Measurements from ENCODE around the gene DLX3.

Gene DLX3

DNA sequence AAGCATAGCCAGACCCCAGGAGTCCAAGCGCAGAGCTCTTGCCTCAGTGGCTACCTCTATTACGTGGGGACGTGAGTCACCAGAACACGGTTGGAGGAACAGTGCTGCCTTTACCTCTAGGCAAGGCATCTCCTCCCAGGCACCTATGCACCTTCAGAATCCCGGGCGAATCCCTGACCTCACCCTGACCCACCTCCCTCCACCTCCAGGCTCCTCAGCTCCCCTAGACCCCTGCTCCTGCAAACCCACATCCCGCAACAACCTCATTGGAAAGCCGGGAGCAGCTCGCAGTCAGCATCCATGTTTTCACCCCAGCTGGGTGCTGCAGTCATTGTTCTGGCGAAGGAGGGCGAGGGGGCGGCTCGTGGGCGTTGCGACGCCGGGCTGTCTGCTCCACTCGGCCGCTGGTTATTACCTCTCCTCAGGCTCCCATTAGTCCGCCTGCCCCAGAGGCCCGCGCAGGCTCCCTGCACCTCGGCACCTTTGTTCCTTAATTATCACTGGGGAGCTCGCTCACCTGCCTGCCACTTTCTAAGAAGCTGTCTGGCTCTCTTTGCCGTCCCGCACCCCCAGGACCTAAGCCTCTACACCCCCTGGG is 50.7 kb downstream of the DLX3 start:
- no peak overlapping the region for H3K4me3 ChIP-seq (ENCODE audit: severe bottlenecking)
- H3K36me3 ChIP-seq (ENCODE audit: low read depth), result no peaks in the 10 kb centered on the region
- H3K4me1 ChIP-seq (ENCODE audit: insufficient read depth, poor library complexity, severe bottlenecking), result no peaks in the 10 kb centered on the region
- DNase-seq (ENCODE audit: low spot score) (no peak), ATAC-seq (ENCODE audit: low read depth) (no peak)
- no peak overlapping the region for H3K27ac ChIP-seq (ENCODE audit: poor library complexity, severe bottlenecking)
- TF ChIP-seq, protein P1, sequence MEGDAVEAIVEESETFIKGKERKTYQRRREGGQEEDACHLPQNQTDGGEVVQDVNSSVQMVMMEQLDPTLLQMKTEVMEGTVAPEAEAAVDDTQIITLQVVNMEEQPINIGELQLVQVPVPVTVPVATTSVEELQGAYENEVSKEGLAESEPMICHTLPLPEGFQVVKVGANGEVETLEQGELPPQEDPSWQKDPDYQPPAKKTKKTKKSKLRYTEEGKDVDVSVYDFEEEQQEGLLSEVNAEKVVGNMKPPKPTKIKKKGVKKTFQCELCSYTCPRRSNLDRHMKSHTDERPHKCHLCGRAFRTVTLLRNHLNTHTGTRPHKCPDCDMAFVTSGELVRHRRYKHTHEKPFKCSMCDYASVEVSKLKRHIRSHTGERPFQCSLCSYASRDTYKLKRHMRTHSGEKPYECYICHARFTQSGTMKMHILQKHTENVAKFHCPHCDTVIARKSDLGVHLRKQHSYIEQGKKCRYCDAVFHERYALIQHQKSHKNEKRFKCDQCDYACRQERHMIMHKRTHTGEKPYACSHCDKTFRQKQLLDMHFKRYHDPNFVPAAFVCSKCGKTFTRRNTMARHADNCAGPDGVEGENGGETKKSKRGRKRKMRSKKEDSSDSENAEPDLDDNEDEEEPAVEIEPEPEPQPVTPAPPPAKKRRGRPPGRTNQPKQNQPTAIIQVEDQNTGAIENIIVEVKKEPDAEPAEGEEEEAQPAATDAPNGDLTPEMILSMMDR (IDR thresholded peaks at IDR 0.05; ENCODE audit: poor library complexity, severe bottlenecking), result no peak
- peaks cover 3% of the 10 kb centered on the region for H3K27me3 ChIP-seq (ENCODE audit: insufficient read depth, poor library complexity, severe bottlenecking)
- H3K9me3 ChIP-seq (ENCODE audit: severe bottlenecking), result no peaks in the 10 kb centered on the region

GRCh38 chr17:49942947-49943346 is 52.1 kb downstream of the DLX3 start:
- no peaks in the 10 kb centered on the region for H3K36me3 ChIP-seq (ENCODE audit: low read depth)
- H3K27me3 ChIP-seq (ENCODE audit: insufficient read depth, poor library complexity, severe bottlenecking), result peaks cover 3% of the 10 kb centered on the region
- no peak overlapping the region for H3K4me3 ChIP-seq (ENCODE audit: severe bottlenecking)
- H3K27ac ChIP-seq (ENCODE audit: poor library complexity, severe bottlenecking), result no peak overlapping the region
- no peak for DNase-seq (ENCODE audit: low spot score)
- no peaks in the 10 kb centered on the region for H3K4me1 ChIP-seq (ENCODE audit: insufficient read depth, poor library complexity, severe bottlenecking)
- TF ChIP-seq, protein P1 (IDR thresholded peaks at IDR 0.05; ENCODE audit: poor library complexity, severe bottlenecking), result no peak
- no peaks in the 10 kb centered on the region for H3K9me3 ChIP-seq (ENCODE audit: severe bottlenecking)
- ATAC-seq (ENCODE audit: low read depth), result no peak

DNA sequence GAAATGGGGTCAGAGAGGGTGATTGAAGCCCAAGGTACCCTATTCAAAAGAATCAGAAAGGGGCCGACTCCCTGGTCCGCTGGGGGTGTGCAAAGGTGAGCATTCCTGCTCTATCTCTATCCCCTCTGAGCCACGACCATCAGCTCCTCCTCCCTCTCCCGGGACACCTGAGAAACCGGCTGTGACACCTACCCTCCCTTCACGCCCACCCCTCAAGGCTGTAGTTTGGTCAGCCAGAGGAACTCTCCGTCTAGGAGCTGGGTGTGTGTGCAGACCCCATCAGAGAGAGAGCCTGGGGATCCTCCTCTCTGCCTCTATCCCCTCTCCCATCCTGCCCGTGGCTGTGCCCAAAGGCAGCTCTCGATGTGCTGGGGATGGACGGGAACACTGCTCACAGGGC is 53.6 kb downstream of the DLX3 start:
- no peaks in the 10 kb centered on the region for H3K4me1 ChIP-seq (ENCODE audit: insufficient read depth, poor library complexity, severe bottlenecking)
- no peak for ATAC-seq (ENCODE audit: low read depth)
- TF ChIP-seq, protein P1 (IDR thresholded peaks at IDR 0.05; ENCODE audit: poor library complexity, severe bottlenecking), result no peak
- no peak overlapping the region for H3K27ac ChIP-seq (ENCODE audit: poor library complexity, severe bottlenecking)
- H3K9me3 ChIP-seq (ENCODE audit: severe bottlenecking), result no peaks in the 10 kb centered on the region
- peaks cover 3% of the 10 kb centered on the region for H3K27me3 ChIP-seq (ENCODE audit: insufficient read depth, poor library complexity, severe bottlenecking)
- H3K4me3 ChIP-seq (ENCODE audit: severe bottlenecking), result no peak overlapping the region
- no peak for DNase-seq (ENCODE audit: low spot score)
- no peaks in the 10 kb centered on the region for H3K36me3 ChIP-seq (ENCODE audit: low read depth)

Data from RWPE2 (cell line).